HFF-Myc (cell line): ENCODE measurements around the gene GPR155.
A peak's percentile ranks its signal among the peaks of the same experiment; 100 is the strongest.

ENCODE experiments used
- DNase-seq: peaks from one replicate; pipeline ENCODE4 v3.0.0-alpha.2; 2011; ENCODE audit warnings: low read depth; ENCODE audit errors: extremely low read depth
- H3K4me3 ChIP-seq: replicated peaks from 2 replicates; pipeline ENCODE4 v1.5.1; 2011; ENCODE audit warnings: low read depth, mild to moderate bottlenecking, control low read depth, low read length
- CTCF ChIP-seq: IDR thresholded peaks from 2 replicates; pipeline ENCODE4 v1.5.1; 2012; ENCODE audit warnings: mild to moderate bottlenecking, low read depth, low read length, control low read depth; ENCODE audit errors: missing control alignments

The GPR155 gene

GRCh38 chr2:174450021-174450816 is 36.6 kb downstream of the GPR155 start:
- no peak overlapping the region for H3K4me3 ChIP-seq
- TF ChIP-seq CTCF, result no peak
- no peak for DNase-seq

GRCh38 chr2:174449033-174449432 is 37.8 kb downstream of the GPR155 start:
- no peak for TF ChIP-seq CTCF
- no peak for DNase-seq
- no peak overlapping the region for H3K4me3 ChIP-seq

GRCh38 chr2:174446531-174446930 is 40.3 kb downstream of the GPR155 start:
- DNase-seq, result no peak
- TF ChIP-seq CTCF, result no peak
- H3K4me3 ChIP-seq, result no peak overlapping the region

GRCh38 chr2:174445248-174445647 is 41.6 kb downstream of the GPR155 start:
- no peak for TF ChIP-seq CTCF
- no peak overlapping the region for H3K4me3 ChIP-seq
- DNase-seq, result no peak

DNA sequence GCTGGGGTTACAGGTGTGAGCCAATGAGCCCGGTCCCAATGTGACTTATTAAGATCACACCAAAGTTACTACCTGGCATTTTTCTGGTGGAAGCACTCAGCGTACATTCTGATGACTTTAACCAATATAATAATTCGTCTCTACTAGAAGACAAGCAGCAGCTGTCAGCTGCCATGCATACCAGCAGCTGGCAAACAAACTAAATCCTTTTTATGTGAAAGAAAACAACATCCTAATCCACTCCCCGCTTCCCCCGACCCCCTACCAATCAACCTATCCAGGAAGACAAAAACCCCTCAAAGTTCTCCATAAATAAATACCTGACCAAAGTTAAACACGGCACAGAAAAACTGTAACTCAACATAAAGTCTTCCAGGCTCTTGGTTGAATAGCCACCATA is 42.1 kb downstream of the GPR155 start:
- no peak for DNase-seq
- no peak for TF ChIP-seq CTCF
- no peak overlapping the region for H3K4me3 ChIP-seq

- no peak overlapping the region for H3K4me3 ChIP-seq
- DNase-seq, result peak; percentile 61
- no peak for TF ChIP-seq CTCF
These were observed 44.0 kb downstream of the GPR155 start for GRCh38 chr2:174442546-174443510.
